HFFc6 (cell line): ENCODE measurements around the gene ABCA4. TPM values are rescaled to one million over a fixed set of nuclear protein-coding genes. Genes with fewer than 3 reads are reported as not detected.

Experiments
- DNase-seq: peaks from one replicate; pipeline ENCODE4 v3.0.0-alpha.2; 2018
- H3K27ac Mint-ChIP-seq: 2 replicates; pipeline ENCODE4 v1.8.0; 2020; ENCODE audit warnings: mild to moderate bottlenecking, mixed read lengths
- H3K27me3 Mint-ChIP-seq: 2 replicates; pipeline ENCODE4 v1.8.0; 2021; ENCODE audit warnings: mild to moderate bottlenecking, moderate library complexity, mixed read lengths; ENCODE audit not compliant: insufficient read depth
- H3K36me3 Mint-ChIP-seq: 2 replicates; pipeline ENCODE4 v1.8.0; 2021; ENCODE audit warnings: low read depth, mixed read lengths
- H3K4me1 Mint-ChIP-seq: 2 replicates; pipeline ENCODE4 v1.8.0; 2020; ENCODE audit warnings: low read depth, mixed read lengths
- H3K4me3 Mint-ChIP-seq: 2 replicates; pipeline ENCODE4 v1.8.0; 2020; ENCODE audit warnings: mild to moderate bottlenecking, moderate library complexity, mixed read lengths
- H3K9me3 Mint-ChIP-seq: 2 replicates; pipeline ENCODE4 v1.8.0; 2020; ENCODE audit warnings: mild to moderate bottlenecking, mixed read lengths
- total RNA-seq, 6 experiments: library from RNA; stranded (reverse); fragmentation: NEBNext Ultra II Directional; extraction: Animal tissue kit (Norgen Biotek cat#: 25700); gene quantifications; 2 replicates in 1 of 6; 3 replicates in 5 of 6; pipeline ENCODE4 v1.2.3, GENCODE V29; 2021
- TF ChIP-seq, protein P1 (sequence below): fragments of 200-600 bp; sonication (generic); IDR thresholded peaks from 2 replicates; pipeline ENCODE4 v1.5.0; 2021; ENCODE audit warnings: antibody characterized with exemption, mild to moderate bottlenecking

Gene ABCA4
- total RNA-seq, 6 experiments from 2014 or later, result 0.03 to 0.09 (median 0.05) TPM; not detected in 3

DNA sequence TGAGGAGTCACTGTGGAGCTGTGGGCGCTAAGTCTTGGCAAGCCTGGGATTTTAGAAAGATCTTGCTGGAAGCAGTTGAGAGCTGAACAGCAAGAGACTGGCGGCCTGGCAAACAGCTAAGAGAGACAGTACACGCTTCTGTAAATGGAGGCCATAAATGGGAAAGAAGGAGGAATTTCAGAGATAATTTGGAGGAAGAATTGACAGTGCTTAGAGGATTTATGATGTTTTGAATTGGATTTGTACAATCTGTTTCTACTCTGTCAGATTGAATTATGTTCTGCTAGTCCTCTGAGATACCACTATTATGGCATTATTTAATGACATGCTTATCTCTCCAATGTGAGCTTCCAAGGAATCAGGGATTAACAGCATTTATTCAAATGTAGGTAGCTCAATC lies 50.1 kb downstream of the ABCA4 start:
- no peak overlapping the region for H3K4me3 Mint-ChIP-seq
- TF ChIP-seq, protein P1, sequence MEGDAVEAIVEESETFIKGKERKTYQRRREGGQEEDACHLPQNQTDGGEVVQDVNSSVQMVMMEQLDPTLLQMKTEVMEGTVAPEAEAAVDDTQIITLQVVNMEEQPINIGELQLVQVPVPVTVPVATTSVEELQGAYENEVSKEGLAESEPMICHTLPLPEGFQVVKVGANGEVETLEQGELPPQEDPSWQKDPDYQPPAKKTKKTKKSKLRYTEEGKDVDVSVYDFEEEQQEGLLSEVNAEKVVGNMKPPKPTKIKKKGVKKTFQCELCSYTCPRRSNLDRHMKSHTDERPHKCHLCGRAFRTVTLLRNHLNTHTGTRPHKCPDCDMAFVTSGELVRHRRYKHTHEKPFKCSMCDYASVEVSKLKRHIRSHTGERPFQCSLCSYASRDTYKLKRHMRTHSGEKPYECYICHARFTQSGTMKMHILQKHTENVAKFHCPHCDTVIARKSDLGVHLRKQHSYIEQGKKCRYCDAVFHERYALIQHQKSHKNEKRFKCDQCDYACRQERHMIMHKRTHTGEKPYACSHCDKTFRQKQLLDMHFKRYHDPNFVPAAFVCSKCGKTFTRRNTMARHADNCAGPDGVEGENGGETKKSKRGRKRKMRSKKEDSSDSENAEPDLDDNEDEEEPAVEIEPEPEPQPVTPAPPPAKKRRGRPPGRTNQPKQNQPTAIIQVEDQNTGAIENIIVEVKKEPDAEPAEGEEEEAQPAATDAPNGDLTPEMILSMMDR, result no peak
- peaks cover 3% of the 10 kb centered on the region; the same call in 1 of the 2 replicates for H3K27me3 Mint-ChIP-seq
- peaks cover 37% of the 10 kb centered on the region for H3K4me1 Mint-ChIP-seq
- H3K36me3 Mint-ChIP-seq, result no peaks in the 10 kb centered on the region
- no peak for DNase-seq
- H3K9me3 Mint-ChIP-seq, result no peaks in the 10 kb centered on the region
- no peak overlapping the region for H3K27ac Mint-ChIP-seq

- Mint-ChIP-seq H3K36me3 (no peaks in the 10 kb centered on the region), H3K27ac (no peak overlapping the region), H3K9me3 (no peaks in the 10 kb centered on the region), H3K27me3 (no peaks in the 10 kb centered on the region), H3K4me3 (no peak overlapping the region; the same call in 1 of the 2 replicates), H3K4me1 (peaks cover 37% of the 10 kb centered on the region)
- TF ChIP-seq, protein P1, result no peak
- no peak for DNase-seq
Measured at GRCh38 chr1:94069919-94070285, 51.0 kb downstream of the ABCA4 start.

- Mint-ChIP-seq H3K9me3 (no peaks in the 10 kb centered on the region), H3K27me3 (no peaks in the 10 kb centered on the region), H3K27ac (no peak overlapping the region), H3K36me3 (no peaks in the 10 kb centered on the region), H3K4me3 (no peak overlapping the region; the same call in 1 of the 2 replicates), H3K4me1 (peaks cover 39% of the 10 kb centered on the region)
- peak; percentile 47 for DNase-seq
- TF ChIP-seq, protein P1, result no peak
Measured at GRCh38 chr1:94068999-94069918, 51.7 kb downstream of the ABCA4 start.

GRCh38 chr1:94068096-94068998 lies 52.6 kb downstream of the ABCA4 start:
- DNase-seq, result peak; percentile 47
- TF ChIP-seq, protein P1, result no peak
- no peaks in the 10 kb centered on the region; the same call in 1 of the 2 replicates for H3K27me3 Mint-ChIP-seq
- H3K4me3 Mint-ChIP-seq, result no peak overlapping the region
- H3K36me3 Mint-ChIP-seq, result no peaks in the 10 kb centered on the region
- H3K4me1 Mint-ChIP-seq, result peaks cover 48% of the 10 kb centered on the region
- H3K27ac Mint-ChIP-seq, result no peak overlapping the region
- H3K9me3 Mint-ChIP-seq, result no peaks in the 10 kb centered on the region

DNA sequence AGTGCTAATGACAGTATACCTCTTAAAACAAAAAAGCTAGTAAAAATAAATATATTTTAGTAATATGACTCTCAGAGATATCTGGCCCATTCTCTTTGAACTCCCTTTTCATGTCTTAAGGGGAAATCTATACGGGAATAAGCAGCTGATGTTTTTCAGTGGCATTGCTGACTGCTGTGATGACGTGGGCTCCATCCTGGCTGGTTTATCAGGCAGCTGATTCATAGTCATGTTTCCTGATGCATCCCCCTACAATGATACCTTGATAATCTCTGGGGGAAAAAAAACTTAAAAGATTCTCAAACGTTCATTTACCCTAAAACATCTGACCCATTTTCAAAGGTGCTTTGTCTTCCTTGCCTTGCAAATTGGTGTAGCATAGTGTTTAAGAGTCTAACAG lies 53.8 kb downstream of the ABCA4 start:
- H3K27ac Mint-ChIP-seq, result no peak overlapping the region
- no peaks in the 10 kb centered on the region for H3K9me3 Mint-ChIP-seq
- DNase-seq, result no peak
- H3K4me3 Mint-ChIP-seq, result no peak overlapping the region
- no peaks in the 10 kb centered on the region for H3K36me3 Mint-ChIP-seq
- H3K4me1 Mint-ChIP-seq, result peaks cover 55% of the 10 kb centered on the region
- H3K27me3 Mint-ChIP-seq, result no peaks in the 10 kb centered on the region; the same call in 1 of the 2 replicates
- TF ChIP-seq, protein P1, result no peak
